GM06990 (cell line): ENCODE measurements around the gene MGAT4D.
"Not testable (repeated sequence)": the region's sequence is repeated elsewhere in the genome, so short reads cannot be mapped to it uniquely, and the experiment has no call there.

Experiments used
- DNase-seq: peaks from one replicate; pipeline ENCODE4 v3.0.0-alpha.2; 2011; ENCODE audit not compliant: insufficient read length; ENCODE audit errors: extremely low read depth
- H3K27me3 ChIP-seq: replicated peaks from 2 replicates; pipeline ENCODE4 v1.6.0; 2011; ENCODE audit warnings: low read length; ENCODE audit not compliant: control insufficient read depth, insufficient read depth
- H3K36me3 ChIP-seq: 2 replicates; pipeline ENCODE4 v1.5.1; 2011; ENCODE audit warnings: low read length; ENCODE audit not compliant: control insufficient read depth, insufficient read depth
- H3K4me3 ChIP-seq: replicated peaks from 2 replicates; pipeline ENCODE4 v1.5.1; 2011; ENCODE audit warnings: low read depth, mild to moderate bottlenecking, control low read depth, low read length
- CTCF ChIP-seq: IDR thresholded peaks from 2 replicates; pipeline ENCODE4 v1.5.1; 2011; ENCODE audit warnings: low read length, control low read depth, mild to moderate bottlenecking, inconsistent platforms; ENCODE audit not compliant: insufficient read depth, poor library complexity, severe bottlenecking

The MGAT4D gene

GRCh38 chr4:140515423-140515822, 17.3 kb upstream of the MGAT4D start:
- H3K27me3 ChIP-seq, result no peaks in the 10 kb centered on the region; the same call in 1 of the 2 replicates
- DNase-seq, result no peak
- no peaks in the 10 kb centered on the region for H3K36me3 ChIP-seq
- TF ChIP-seq CTCF, result no peak
- no peak overlapping the region for H3K4me3 ChIP-seq

GRCh38 chr4:140513765-140514164, 15.7 kb upstream of the MGAT4D start:
- not testable (repeated sequence) for H3K4me3 ChIP-seq, H3K36me3 ChIP-seq, DNase-seq, H3K27me3 ChIP-seq

- no peak for TF ChIP-seq CTCF
- H3K36me3 ChIP-seq, result no peaks in the 10 kb centered on the region
- H3K27me3 ChIP-seq, result no peaks in the 10 kb centered on the region; the same call in 1 of the 2 replicates
- no peak for DNase-seq
- H3K4me3 ChIP-seq, result no peak overlapping the region
These were observed 6.2 kb upstream of the MGAT4D start for GRCh38 chr4:140504261-140504660.

- DNase-seq, result no peak
- Histone ChIP-seq H3K4me3 (no peak overlapping the region), H3K36me3 (no peaks in the 10 kb centered on the region), H3K27me3 (no peaks in the 10 kb centered on the region)
- no peak for TF ChIP-seq CTCF
These were observed 1.3 kb upstream of the MGAT4D start for GRCh38 chr4:140499391-140499790.

GRCh38 chr4:140497405-140497746, 717 bp downstream of the MGAT4D start:
- no peak overlapping the region for H3K4me3 ChIP-seq
- no peaks in the 10 kb centered on the region for H3K36me3 ChIP-seq
- no peak for TF ChIP-seq CTCF
- H3K27me3 ChIP-seq, result no peaks in the 10 kb centered on the region
- no peak for DNase-seq

- no peak for TF ChIP-seq CTCF
- H3K36me3 ChIP-seq, result no peaks in the 10 kb centered on the region
- no peaks in the 10 kb centered on the region for H3K27me3 ChIP-seq
- H3K4me3 ChIP-seq, result no peak overlapping the region
- no peak for DNase-seq
These were observed 12.2 kb downstream of the MGAT4D start for GRCh38 chr4:140485939-140486338.
